B cell (primary cell): ENCODE results near the gene A1BG. TPM values are rescaled to one million over a fixed set of nuclear protein-coding genes. Genes with fewer than 3 reads are reported as not detected.

Source experiments
- ATAC-seq: fragments of 200-7000 bp; cut with Tn5 transposase; one replicate; pipeline ENCODE4 v1.10.0; 2021; ENCODE audit warnings: low read depth, mild to moderate bottlenecking, moderate number of reproducible peaks, moderate library complexity
- CTCF ChIA-PET: fragments of 350-600 bp; sonication (Branson Sonifier 250); formaldehyde crosslinking; loops from one replicate; lab custom pipeline; 2021; ENCODE audit warnings: antibody characterized with exemption, inconsistent platforms; lab: Charles Lee
- POLR2A ChIA-PET: fragments of 350-600 bp; sonication (Branson Sonifier 250); formaldehyde crosslinking; loops from one replicate; lab custom pipeline; 2021; ENCODE audit warnings: antibody characterized with exemption; lab: Charles Lee
- DNase-seq: peaks from one replicate; pipeline ENCODE4 v3.0.0; 2013
- H2AFZ ChIP-seq: 2 replicates; pipeline ENCODE4 v1.6.1; 2012; ENCODE audit warnings: mild to moderate bottlenecking, low read depth, low read length; ENCODE audit not compliant: insufficient read depth, poor library complexity, severe bottlenecking
- H3K27ac ChIP-seq, 2 donors: 1 replicate in 1 of 2; 2 replicates in 1 of 2; pipeline ENCODE4 v1.5.1; 2012 to 2013; ENCODE audit warnings: low read length in 2 of 2, mild to moderate bottlenecking in 2 of 2, moderate library complexity in 1 of 2
- H3K27me3 ChIP-seq, 4 experiments: fragments of 200-600 bp in 1 of 4; sonication (generic) in 1 of 4; replicated peaks in 1 of 4; 1 replicate in 2 of 4; 2 replicates in 2 of 4; pipeline versions ENCODE4 v1.6.1 to v1.7.0; 2013 to 2016; ENCODE audit warnings: low read length in 3 of 4, mild to moderate bottlenecking in 2 of 4, mixed read lengths in 1 of 4, moderate library complexity in 1 of 4; ENCODE audit not compliant: insufficient read depth in 4 of 4, control insufficient read depth in 3 of 4; ENCODE audit errors: control extremely low read depth in 1 of 4
- H3K36me3 ChIP-seq, 2 experiments: replicated peaks in 1 of 2; 1 replicate in 1 of 2; 2 replicates in 1 of 2; pipeline versions ENCODE4 v1.6.1 to v1.7.1; 2013; ENCODE audit warnings: low read length in 1 of 2; ENCODE audit not compliant: insufficient read depth in 2 of 2, control insufficient read depth in 1 of 2; ENCODE audit errors: control extremely low read depth in 1 of 2, extremely low read depth in 1 of 2
- H3K4me1 ChIP-seq, 2 donors: fragments of 200-600 bp in 1 of 2; sonication (generic) in 1 of 2; 1 replicate in 1 of 2; 2 replicates in 1 of 2; pipeline versions ENCODE4 v1.5.1 to v1.6.1; 2013 to 2017; ENCODE audit warnings: low read length in 2 of 2; ENCODE audit not compliant: control insufficient read depth in 2 of 2, insufficient read depth in 2 of 2
- H3K4me2 ChIP-seq: replicated peaks from 2 replicates; pipeline ENCODE3; 2012; ENCODE audit warnings: mild to moderate bottlenecking, low read depth, low read length; ENCODE audit not compliant: poor library complexity, severe bottlenecking
- H3K4me3 ChIP-seq, 5 experiments: fragments of 200-600 bp in 1 of 5; sonication (generic) in 1 of 5; 1 replicate in 3 of 5; 2 replicates in 2 of 5; pipeline versions ENCODE4 v1.5.1 to v1.7.0; 2011 to 2016; ENCODE audit warnings: low read length in 4 of 5, mild to moderate bottlenecking in 4 of 5, low read depth in 2 of 5, control low read depth in 1 of 5, moderate library complexity in 1 of 5; ENCODE audit not compliant: insufficient read depth in 1 of 5; ENCODE audit errors: control extremely low read depth in 1 of 5, extremely low read depth in 1 of 5
- H3K79me2 ChIP-seq: fragments of 200-600 bp; sonication (generic); one replicate; pipeline ENCODE4 v1.6.0; 2016; ENCODE audit warnings: low read length; ENCODE audit not compliant: control insufficient read depth, insufficient read depth
- H3K9ac ChIP-seq: fragments of 200-600 bp; sonication (generic); 2 replicates; pipeline ENCODE4 v1.6.1; 2017; ENCODE audit warnings: mild to moderate bottlenecking, low read length, moderate library complexity
- H3K9me3 ChIP-seq, 3 donors: one replicate each; pipeline versions ENCODE4 v1.6.1 to v1.7.1; 2013; ENCODE audit warnings: low read length in 2 of 3; ENCODE audit not compliant: control insufficient read depth in 2 of 3, insufficient read depth in 1 of 3; ENCODE audit errors: control extremely low read depth in 1 of 3
- H4K20me1 ChIP-seq: 2 replicates; pipeline ENCODE4 v1.6.0; 2012; ENCODE audit warnings: mild to moderate bottlenecking, low read length; ENCODE audit not compliant: insufficient read depth, control insufficient read depth, poor library complexity, severe bottlenecking
- H3K27ac Mint-ChIP-seq: one replicate; pipeline ENCODE4 v1.8.0; 2021; ENCODE audit warnings: mixed read lengths
- H3K27me3 Mint-ChIP-seq: one replicate; pipeline ENCODE4 v1.8.0; 2021; ENCODE audit warnings: mixed read lengths
- H3K4me1 Mint-ChIP-seq: one replicate; pipeline ENCODE4 v1.8.0; 2021; ENCODE audit warnings: mixed read lengths
- H3K4me3 Mint-ChIP-seq: one replicate; pipeline ENCODE4 v1.8.0; 2021; ENCODE audit warnings: mixed read lengths
- H3K9me3 Mint-ChIP-seq: one replicate; pipeline ENCODE4 v1.8.0; 2022; ENCODE audit warnings: mixed read lengths; ENCODE audit not compliant: insufficient read depth
- CTCF ChIP-seq: fragments of 200-600 bp; IDR thresholded peaks from one replicate; pipeline ENCODE4 v1.8.0; 2022; ENCODE audit warnings: antibody characterized with exemption, mild to moderate bottlenecking
- EZH2 ChIP-seq: IDR thresholded peaks from 2 replicates; pipeline ENCODE4 v1.6.1; 2012; ENCODE audit warnings: borderline replicate concordance, low read depth, mild to moderate bottlenecking, moderate library complexity, low read length; ENCODE audit not compliant: insufficient read depth, poor library complexity, severe bottlenecking
- WGBS: methylation state at CpG from one replicate; pipeline ENCODE4 v1.1.5; 2013; ENCODE audit warnings: missing lambda C conversion rate; ENCODE audit not compliant: insufficient coverage; 5-methylcytosine and 5-hydroxymethylcytosine counted together
- intact Hi-C: fragments of 100-400 bp; cut with micrococcal nuclease; formaldehyde crosslinking; loops from one replicate; pipeline ENCODE4 v1.10.0; 2022
- polyA plus RNA-seq: library from polyadenylated mRNA; depleted of rRNA; stranded (reverse); fragments of >200 nt; gene quantifications from 2 replicates; pipeline ENCODE4 v1.2.3, GENCODE V29; 2012
- total RNA-seq, 2 donors: library from RNA; stranded (reverse); fragments of 120-200 nt in 1 of 2; gene quantifications; 1 replicate in 1 of 2; 2 replicates in 1 of 2; pipeline versions ENCODE4 v1.2.3 to v1.2.4, GENCODE V29; 2013 to 2022

A1BG gene
- total and polyA plus RNA-seq, 2 donors (not counting 1 experiment from before 2014, with no cell fraction given), result 18.4 to 52.6 TPM

GRCh38 chr19:58397533-58398037 lies 44.3 kb upstream of the A1BG start:
- Histone ChIP-seq H3K9me3 (peaks cover 0 to 12% (median 0%) of the 10 kb centered on the region in 3 donors), H3K4me3 (no peak overlapping the region), H3K4me1 (peaks cover 10 to 21% of the 10 kb centered on the region in 2 donors), H3K36me3 (peaks cover 0 to 27% of the 10 kb centered on the region in 2 experiments), H3K9ac (no peak overlapping the region), H4K20me1 (peaks cover 23% of the 10 kb centered on the region), H3K79me2 (peaks cover 7% of the 10 kb centered on the region), H2AFZ (no peak overlapping the region), H3K27me3 (peaks cover 0 to 27% (median 10%) of the 10 kb centered on the region in 4 experiments), H3K4me2 (no peak overlapping the region), H3K27ac (no peak overlapping the region)
- no peak for ATAC-seq
- intact Hi-C loops, result no loop called here
- no peak overlapping the region for H3K4me3 Mint-ChIP-seq
- TF ChIP-seq CTCF (no peak), EZH2 (no peak)
- H3K9me3 Mint-ChIP-seq, result no peaks in the 10 kb centered on the region
- H3K4me1 Mint-ChIP-seq, result peaks cover 7% of the 10 kb centered on the region
- no peak for DNase-seq
- ChIA-PET POLR2A (no interaction called here), CTCF (no interaction called here)
- H3K27ac Mint-ChIP-seq, result no peak overlapping the region
- H3K27me3 Mint-ChIP-seq, result peaks cover 3% of the 10 kb centered on the region
- WGBS, result 90% methylated on average over 7 of the region's 7 CpGs

- 42% methylated on average over 58 of the region's 58 CpGs for WGBS
- no peak overlapping the region for H3K4me3 Mint-ChIP-seq
These were observed 43.6 kb upstream of the A1BG start for GRCh38 chr19:58396691-58397532.

More at GRCh38 chr19:58396691-58397532, 43.6 kb upstream of the A1BG start:
- ChIA-PET POLR2A (interaction anchor here (0.7 kb wide), 1 partner anchor 10 kb away, joined by 3 read pairs; the partner anchor contains the start of gene RPS5), CTCF (no interaction called here)
- Histone ChIP-seq H2AFZ (no peak overlapping the region), H3K4me1 (peaks cover 10 to 17% of the 10 kb centered on the region in 2 donors), H3K4me2 (peak overlapping the region; percentile 43), H3K9me3 (peaks cover 0 to 12% (median 0%) of the 10 kb centered on the region in 3 donors), H3K36me3 (peaks cover 0 to 30% of the 10 kb centered on the region in 2 experiments), H3K79me2 (peaks cover 14% of the 10 kb centered on the region), H3K4me3 (no peak overlapping the region), H4K20me1 (peaks cover 29% of the 10 kb centered on the region), H3K27me3 (peaks cover 0 to 27% (median 10%) of the 10 kb centered on the region in 4 experiments), H3K27ac (no peak overlapping the region), H3K9ac (no peak overlapping the region)
- DNase-seq, result peak; percentile 31
- intact Hi-C loops, result no loop called here
- Mint-ChIP-seq H3K4me1 (peaks cover 7% of the 10 kb centered on the region), H3K27me3 (peaks cover 3% of the 10 kb centered on the region), H3K9me3 (no peaks in the 10 kb centered on the region), H3K27ac (no peak overlapping the region)
- TF ChIP-seq CTCF (no peak), EZH2 (no peak)
- ATAC-seq, result no peak
